ENCODE measurements around the gene TPCN2.
"Not testable (repeated sequence)": the region's sequence is repeated elsewhere in the genome, so short reads cannot be mapped to it uniquely, and the experiment has no call there.

Gene TPCN2

GRCh38 chr11:69132301-69132670, 83.6 kb downstream of the TPCN2 start:
- no peak for DNase-seq

GRCh38 chr11:69133251-69133650, 84.5 kb downstream of the TPCN2 start:
- no peak for DNase-seq

GRCh38 chr11:69134182-69134581, 85.5 kb downstream of the TPCN2 start:
- not testable (repeated sequence) for DNase-seq

- no peak for DNase-seq
Measured at GRCh38 chr11:69134957-69135356, 86.2 kb downstream of the TPCN2 start.

- no peak for DNase-seq
Measured at GRCh38 chr11:69135420-69136363, 87.0 kb downstream of the TPCN2 start.

- DNase-seq = no peak
Measured at GRCh38 chr11:69136471-69136870, 87.7 kb downstream of the TPCN2 start.

- no peak for DNase-seq
Measured at GRCh38 chr11:69137151-69137844, 88.6 kb downstream of the TPCN2 start.

GRCh38 chr11:69138265-69138664, 89.5 kb downstream of the TPCN2 start:
- no peak for DNase-seq

- not testable (repeated sequence) for DNase-seq
Measured at GRCh38 chr11:69140161-69140560, 91.4 kb downstream of the TPCN2 start.

- DNase-seq = no peak
Measured at GRCh38 chr11:69140635-69141034, 91.9 kb downstream of the TPCN2 start.

- DNase-seq = peak; percentile 22
Measured at GRCh38 chr11:69141742-69142141, 93.0 kb downstream of the TPCN2 start.

- DNase-seq = no peak
Measured at GRCh38 chr11:69142895-69143294, 94.2 kb downstream of the TPCN2 start.

- DNase-seq = no peak
Measured at GRCh38 chr11:69144316-69145049, 95.8 kb downstream of the TPCN2 start.

GRCh38 chr11:69145050-69145380, 96.3 kb downstream of the TPCN2 start:
- DNase-seq = no peak

GRCh38 chr11:69148377-69148762, 99.6 kb downstream of the TPCN2 start:
- DNase-seq = no peak

- no peak for DNase-seq
Measured at GRCh38 chr11:69148806-69149205, 100.1 kb downstream of the TPCN2 start.

- not testable (repeated sequence) for DNase-seq
Measured at GRCh38 chr11:69149338-69150045, 100.8 kb downstream of the TPCN2 start.

GRCh38 chr11:69150175-69150574, 101.4 kb downstream of the TPCN2 start:
- DNase-seq = no peak

GRCh38 chr11:69151836-69152235, 103.1 kb downstream of the TPCN2 start:
- DNase-seq = no peak

- no peak for DNase-seq
Measured at GRCh38 chr11:69152733-69153421, 104.1 kb downstream of the TPCN2 start.

- peak; percentile 40 for DNase-seq
Measured at GRCh38 chr11:69153661-69154060, 104.9 kb downstream of the TPCN2 start.

- DNase-seq = no peak
Measured at GRCh38 chr11:69154211-69154913, 105.6 kb downstream of the TPCN2 start.

Measured in NCI-H82 (cell line).